GM21576 (cell line): ENCODE measurements around the gene CHMP3.
"Not testable (repeated sequence)": the region's sequence is repeated elsewhere in the genome, so short reads cannot be mapped to it uniquely, and the experiment has no call there.

ENCODE experiments used
- ATAC-seq: cut with Tn5 transposase; IDR thresholded peaks from one replicate; pipeline ENCODE4 v1.9.1; 2021; ENCODE audit warnings: mild to moderate bottlenecking, moderate library complexity; ENCODE audit not compliant: unreplicated experiment

Gene CHMP3

GRCh38 chr2:86562922-86563649, at the start of gene CHMP3:
Gene CHMP3 (minus strand): TSS chr2:86563443. CDS start chr2:86563348, 95 bp downstream.
- peak; percentile 85 for ATAC-seq

GRCh38 chr2:86610871-86611270, 47.6 kb upstream of the CHMP3 start:
- ATAC-seq: no peak

- ATAC-seq: no peak
These were observed 45.7 kb upstream of the CHMP3 start for GRCh38 chr2:86608832-86609410.

- ATAC-seq: no peak
These were observed 40.7 kb upstream of the CHMP3 start for GRCh38 chr2:86603905-86604304.

- no peak for ATAC-seq
These were observed 35.7 kb upstream of the CHMP3 start for GRCh38 chr2:86598966-86599365.

GRCh38 chr2:86596118-86596517, 32.9 kb upstream of the CHMP3 start:
- no peak for ATAC-seq

- ATAC-seq: no peak
These were observed 30.0 kb upstream of the CHMP3 start for GRCh38 chr2:86593266-86593665.

- ATAC-seq: no peak
These were observed 29.4 kb upstream of the CHMP3 start for GRCh38 chr2:86592547-86593230.

- not testable (repeated sequence) for ATAC-seq
These were observed 26.5 kb upstream of the CHMP3 start for GRCh38 chr2:86589701-86590100.

- peak; percentile 70 for ATAC-seq
These were observed 21.1 kb upstream of the CHMP3 start for GRCh38 chr2:86584151-86584913.

- ATAC-seq: no peak
These were observed 17.3 kb upstream of the CHMP3 start for GRCh38 chr2:86580560-86580959.

GRCh38 chr2:86577817-86578456, 14.7 kb upstream of the CHMP3 start:
- no peak for ATAC-seq

- no peak for ATAC-seq
These were observed 6.8 kb upstream of the CHMP3 start for GRCh38 chr2:86570059-86570458.

- no peak for ATAC-seq
These were observed 3.6 kb upstream of the CHMP3 start for GRCh38 chr2:86566821-86567190.

- ATAC-seq: no peak
These were observed 3.0 kb upstream of the CHMP3 start for GRCh38 chr2:86566158-86566820.

GRCh38 chr2:86563650-86564061, 413 bp upstream of the CHMP3 start:
- ATAC-seq: no peak

GRCh38 chr2:86562485-86562921, 740 bp downstream of the CHMP3 start:
- ATAC-seq: no peak

GRCh38 chr2:86557836-86558235, 5.4 kb downstream of the CHMP3 start:
- ATAC-seq: no peak

GRCh38 chr2:86556508-86556907, 6.7 kb downstream of the CHMP3 start:
- no peak for ATAC-seq

GRCh38 chr2:86552889-86553288, 10.4 kb downstream of the CHMP3 start:
- no peak for ATAC-seq
